Measurements from ENCODE around the gene MAU2. TPM values are rescaled to one million over a fixed set of nuclear protein-coding genes. Genes with fewer than 3 reads are reported as not detected.

MAU2 gene
- total and polyA plus RNA-seq, 10 of the 15 experiments (the other 5 are each of a cell fraction or from before 2014, with no cell fraction given), result 1.8 to 47.2 (median 22.1) TPM

GRCh38 chr19:19274716-19275565 is 45.7 kb upstream of the MAU2 start (continued):
- TF ChIP-seq CEBPB (IDR thresholded peaks at IDR 0.05; ENCODE audit: borderline replicate concordance in 1 of 2, low read depth in 2 of 2, low read length in 2 of 2) (no peak), SP1 (IDR thresholded peaks at IDR 0.05; ENCODE audit: low read depth, low read length) (no peak), ZNF274 (IDR thresholded peaks at IDR 0.05; ENCODE audit: insufficient read depth, insufficient read length) (no peak), ZBED1 (IDR thresholded peaks at IDR 0.05; ENCODE audit: borderline replicate concordance) (no peak), STAT3 (IDR thresholded peaks at IDR 0.05; ENCODE audit: low read depth, low read length) (no peak), NBN (IDR thresholded peaks at IDR 0.05) (no peak), CBX3 (IDR thresholded peaks at IDR 0.05; ENCODE audit: borderline replicate concordance, low read depth) (no peak)

DNA sequence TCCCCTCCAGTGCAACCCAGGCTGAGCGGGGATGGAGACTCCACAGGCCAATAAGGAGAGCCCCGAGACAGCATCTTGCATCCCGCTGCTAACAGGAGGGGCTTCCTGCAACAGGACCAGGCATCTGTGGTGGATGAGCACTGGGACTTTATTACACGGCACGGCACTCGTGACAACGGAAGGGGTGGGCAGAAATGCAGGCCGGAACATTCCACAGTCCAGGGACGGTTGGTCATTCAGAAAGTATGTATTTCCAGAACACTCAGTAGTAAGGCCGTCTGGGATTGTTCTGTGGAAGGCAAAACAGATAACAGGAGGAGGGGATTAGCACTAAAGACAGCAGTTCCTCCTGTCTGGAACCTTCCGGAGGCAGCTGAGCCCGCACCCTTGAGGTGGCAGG is 44.2 kb upstream of the MAU2 start:
- H3K4me3 ChIP-seq, result no peak overlapping the region
- ATAC-seq (no peak), DNase-seq (ENCODE audit: low read depth, low spot score) (no peak), FAIRE-seq (no peak)
- WGBS (ENCODE audit: insufficient coverage, insufficient replicate concordance, low lambda C conversion rate, missing lambda C conversion rate), result 89% methylated on average over 12 of the region's 12 CpGs
- BruUV-seq (replicated peaks), result no TSS peak
- intact Hi-C loops (cut with micrococcal nuclease; ENCODE audit: unreplicated experiment) (no loop called here), in situ Hi-C loops (cut with MboI) (no loop called here)
- H3K4me1 ChIP-seq (ENCODE audit: control insufficient read depth, insufficient read depth, low read length), result no peaks in the 10 kb centered on the region
- no peak overlapping the region for H3K27ac ChIP-seq (ENCODE audit: control insufficient read depth, insufficient read depth)
- no peaks in the 10 kb centered on the region for H3K9me3 ChIP-seq (replicated peaks; ENCODE audit: control insufficient read depth, insufficient read depth, low read length)
- no peak overlapping the region for H3K4me2 ChIP-seq (ENCODE audit: control insufficient read depth, insufficient read depth)
- H2AFZ ChIP-seq (ENCODE audit: control insufficient read depth, low read depth, low read length), result no peak overlapping the region
- RAD21 ChIA-PET (ENCODE audit: unreplicated experiment), result no interaction called here
- no peaks in the 10 kb centered on the region for H4K20me1 ChIP-seq (ENCODE audit: control insufficient read depth, insufficient read depth)
- CTCF ChIA-PET, result no interaction called here
- H3K9ac ChIP-seq (ENCODE audit: control insufficient read depth, insufficient read depth, low read length), result no peak overlapping the region
- SMC1A ChIA-PET (ENCODE audit: uncharacterized antibody, unreplicated experiment), result no interaction called here
- H3K79me2 ChIP-seq (ENCODE audit: control insufficient read depth, insufficient read depth, low read length), result no peaks in the 10 kb centered on the region
- POLR2A ChIA-PET, result no interaction called here
- H3K27me3 ChIP-seq (replicated peaks in 1 of 2; ENCODE audit: control insufficient read depth in 2 of 2, insufficient read depth in 2 of 2, low read length in 1 of 2), result no peaks in the 10 kb centered on the region
- peaks cover 4 to 13% of the 10 kb centered on the region in 2 experiments; a peak in 3 of 4 replicates for H3K36me3 ChIP-seq (ENCODE audit: control insufficient read depth in 2 of 2, insufficient read depth in 2 of 2, low read length in 1 of 2)
- TF ChIP-seq STAT3 (IDR thresholded peaks at IDR 0.05; ENCODE audit: low read depth, low read length) (no peak), ZBED1 (IDR thresholded peaks at IDR 0.05; ENCODE audit: borderline replicate concordance) (no peak), POU2F2 (IDR thresholded peaks at IDR 0.05; ENCODE audit: borderline replicate concordance, low read depth, low read length) (no peak), SIX5 (IDR thresholded peaks at IDR 0.05; ENCODE audit: low read depth, low read length, severe bottlenecking) (no peak), IRF5 (IDR thresholded peaks at IDR 0.05; ENCODE audit: borderline replicate concordance) (no peak), ZBTB11 (CRISPR knock-in tag; IDR thresholded peaks at IDR 0.05) (no peak), BMI1 (IDR thresholded peaks at IDR 0.05; ENCODE audit: borderline replicate concordance) (no peak), IKZF1 (conservative IDR thresholded peaks at IDR 0.05) (no peak), E2F4 (IDR thresholded peaks at IDR 0.05; ENCODE audit: low read depth, low read length) (no peak), HDAC6 (IDR thresholded peaks at IDR 0.05; ENCODE audit: unreplicated experiment) (no peak), ZSCAN29 (IDR thresholded peaks at IDR 0.05) (no peak), DPF2 (IDR thresholded peaks at IDR 0.05) (no peak), ZNF384 (IDR thresholded peaks at IDR 0.05; ENCODE audit: borderline replicate concordance, low read depth, low read length) (no peak), ZNF207 (IDR thresholded peaks at IDR 0.05; ENCODE audit: borderline replicate concordance) (no peak)
